ENCODE measurements around the gene SPATA33. TPM values are rescaled to one million over a fixed set of nuclear protein-coding genes. Genes with fewer than 3 reads are reported as not detected.

SPATA33 gene
- total RNA-seq, 2 donors from 2014 or later = 1.1 to 2.2 TPM

DNA sequence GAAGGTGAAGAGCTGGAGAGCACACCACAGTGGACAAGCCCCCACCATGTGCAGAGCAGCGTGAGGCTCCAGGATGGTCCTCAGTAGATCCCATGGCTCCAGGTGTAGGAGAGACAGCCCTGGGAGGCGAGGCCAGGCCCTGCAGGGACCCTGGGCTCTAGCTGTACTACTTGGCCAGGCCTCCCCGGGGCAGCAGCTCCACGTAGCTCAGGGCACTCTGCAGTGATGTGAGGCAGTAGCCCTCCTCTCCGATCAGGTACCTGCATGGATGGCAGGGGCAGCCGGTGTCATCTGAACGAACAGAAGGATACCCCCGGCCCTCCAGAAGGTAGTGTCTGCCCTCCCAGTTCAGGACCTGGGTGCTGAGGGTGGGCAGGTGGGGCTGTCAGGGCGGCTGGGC, 50.1 kb downstream of the SPATA33 start:
- H3K27ac ChIP-seq = no peak overlapping the region
- no peak for TF ChIP-seq CTCF (IDR thresholded peaks at IDR 0.05)
- H3K36me3 ChIP-seq = no peaks in the 10 kb centered on the region
- no peaks in the 10 kb centered on the region for H3K27me3 ChIP-seq
- no peak for DNase-seq (ENCODE audit: low spot score)
- H3K4me1 ChIP-seq = peaks cover 0 to 21% of the 10 kb centered on the region in 2 donors
- H3K9me3 ChIP-seq = no peaks in the 10 kb centered on the region
- no peak overlapping the region for H3K4me3 ChIP-seq

- H3K9me3 ChIP-seq = no peaks in the 10 kb centered on the region
- peaks cover 0 to 21% of the 10 kb centered on the region in 2 donors for H3K4me1 ChIP-seq
- no peaks in the 10 kb centered on the region for H3K27me3 ChIP-seq
- H3K36me3 ChIP-seq = no peaks in the 10 kb centered on the region
- no peak overlapping the region for H3K27ac ChIP-seq
- no peak overlapping the region for H3K4me3 ChIP-seq
- TF ChIP-seq CTCF (IDR thresholded peaks at IDR 0.05) = no peak
- DNase-seq (ENCODE audit: low spot score) = no peak
Observed at GRCh38 chr16:89708481-89708931, 50.9 kb downstream of the SPATA33 start.

DNA sequence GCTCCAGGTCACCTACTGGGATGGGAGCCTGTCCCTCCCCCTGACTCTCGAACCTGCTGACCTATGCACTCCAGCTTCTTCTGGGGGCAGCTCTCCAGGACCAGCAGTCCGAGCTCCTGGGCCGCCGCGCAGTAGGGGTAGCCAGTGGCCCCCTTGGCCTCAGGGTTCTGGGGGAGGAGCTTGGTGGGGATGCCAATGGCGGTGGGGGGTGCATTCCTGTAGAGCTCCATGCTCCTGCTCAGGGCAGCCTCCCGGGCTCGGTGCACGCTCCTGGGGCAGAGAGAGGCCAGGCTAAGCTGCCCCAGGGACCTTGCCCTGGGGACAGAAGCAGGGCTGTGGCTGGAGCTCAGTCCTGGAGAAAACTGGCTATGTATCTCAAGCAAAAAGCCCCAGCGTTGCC, 51.5 kb downstream of the SPATA33 start:
- Histone ChIP-seq H3K4me3 (no peak overlapping the region), H3K36me3 (no peaks in the 10 kb centered on the region), H3K9me3 (no peaks in the 10 kb centered on the region), H3K4me1 (peaks cover 0 to 21% of the 10 kb centered on the region in 2 donors), H3K27me3 (no peaks in the 10 kb centered on the region), H3K27ac (no peak overlapping the region)
- no peak for DNase-seq (ENCODE audit: low spot score)
- TF ChIP-seq CTCF (IDR thresholded peaks at IDR 0.05) = no peak

GRCh38 chr16:89709716-89710432, 52.2 kb downstream of the SPATA33 start:
- no peak for DNase-seq (ENCODE audit: low spot score)
- H3K9me3 ChIP-seq = no peaks in the 10 kb centered on the region
- H3K4me3 ChIP-seq = no peak overlapping the region
- no peaks in the 10 kb centered on the region for H3K36me3 ChIP-seq
- no peak overlapping the region for H3K27ac ChIP-seq
- TF ChIP-seq CTCF (IDR thresholded peaks at IDR 0.05) = no peak
- H3K4me1 ChIP-seq = peaks cover 0 to 21% of the 10 kb centered on the region in 2 donors
- no peaks in the 10 kb centered on the region for H3K27me3 ChIP-seq

DNA sequence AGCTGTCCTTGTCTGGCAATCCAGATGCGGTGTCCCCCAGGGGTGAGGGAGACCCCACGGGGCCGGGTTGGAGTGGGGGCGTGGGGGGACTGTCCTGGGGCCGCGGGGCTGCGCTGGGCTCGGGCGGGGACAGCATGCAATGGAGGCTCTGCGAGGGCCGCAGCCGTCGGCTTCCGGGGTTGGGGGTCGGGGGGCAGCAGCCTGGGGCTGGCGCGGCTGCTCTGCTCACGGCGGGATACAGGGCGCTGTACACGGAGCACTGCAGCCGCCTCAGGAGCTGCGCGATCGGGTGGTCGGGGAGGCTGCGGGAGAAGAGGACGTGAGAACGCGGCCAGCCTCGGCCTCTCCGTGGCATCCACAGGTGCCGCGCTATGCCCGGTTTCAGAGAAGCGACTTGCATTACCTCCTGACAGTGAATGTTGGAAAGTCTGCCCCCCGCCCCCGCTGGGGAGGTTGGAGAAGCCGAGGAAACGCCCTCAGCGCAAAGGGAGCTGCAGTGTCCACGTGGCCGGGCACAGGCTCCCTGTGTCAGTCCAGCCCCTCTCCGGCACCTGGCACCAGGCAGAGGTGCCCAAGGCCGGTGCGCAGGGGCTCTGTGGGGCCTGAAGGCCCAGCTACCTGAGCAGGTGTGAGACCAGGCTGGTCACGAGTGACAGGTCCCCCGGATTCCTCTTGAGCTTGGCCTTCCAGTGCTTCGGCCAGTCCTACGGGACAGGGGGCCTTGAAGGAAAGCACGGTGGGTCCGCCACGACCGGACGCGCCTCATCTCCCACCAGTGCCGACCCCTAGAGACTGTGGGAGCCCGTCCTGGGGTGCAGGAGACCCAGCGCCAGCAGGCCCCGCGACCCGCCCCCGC, 53.3 kb downstream of the SPATA33 start:
- H3K36me3 ChIP-seq = no peaks in the 10 kb centered on the region
- H3K4me1 ChIP-seq = peaks cover 0 to 20% of the 10 kb centered on the region in 2 donors
- no peak overlapping the region for H3K27ac ChIP-seq
- no peaks in the 10 kb centered on the region for H3K27me3 ChIP-seq
- H3K4me3 ChIP-seq = no peak overlapping the region
- DNase-seq (ENCODE audit: low spot score) = no peak
- TF ChIP-seq CTCF (IDR thresholded peaks at IDR 0.05) = no peak
- H3K9me3 ChIP-seq = no peaks in the 10 kb centered on the region
